Hematopoietic multipotent progenitor cell (in vitro differentiated cells): ENCODE measurements around the gene KREMEN1. TPM values are rescaled to one million over a fixed set of nuclear protein-coding genes. Genes with fewer than 3 reads are reported as not detected.

ENCODE experiments used
- DNase-seq, 3 donors: peaks; one replicate each; pipeline ENCODE4 v3.0.0-alpha.2; 2011 to 2015; ENCODE audit warnings: low read depth in 2 of 3, low spot score in 2 of 3
- small RNA-seq: library from RNA; depleted of rRNA; stranded (forward); fragments of <200 nt; gene quantifications from one replicate; pipeline ENCODE3, GENCODE V24; 2012
- total RNA-seq: library from RNA; depleted of rRNA; stranded (reverse); fragments of >200 nt; gene quantifications from one replicate; pipeline ENCODE4 v1.2.3, GENCODE V29; 2012

Gene KREMEN1
- total RNA-seq, 1 donor, result 0.54 TPM

DNA sequence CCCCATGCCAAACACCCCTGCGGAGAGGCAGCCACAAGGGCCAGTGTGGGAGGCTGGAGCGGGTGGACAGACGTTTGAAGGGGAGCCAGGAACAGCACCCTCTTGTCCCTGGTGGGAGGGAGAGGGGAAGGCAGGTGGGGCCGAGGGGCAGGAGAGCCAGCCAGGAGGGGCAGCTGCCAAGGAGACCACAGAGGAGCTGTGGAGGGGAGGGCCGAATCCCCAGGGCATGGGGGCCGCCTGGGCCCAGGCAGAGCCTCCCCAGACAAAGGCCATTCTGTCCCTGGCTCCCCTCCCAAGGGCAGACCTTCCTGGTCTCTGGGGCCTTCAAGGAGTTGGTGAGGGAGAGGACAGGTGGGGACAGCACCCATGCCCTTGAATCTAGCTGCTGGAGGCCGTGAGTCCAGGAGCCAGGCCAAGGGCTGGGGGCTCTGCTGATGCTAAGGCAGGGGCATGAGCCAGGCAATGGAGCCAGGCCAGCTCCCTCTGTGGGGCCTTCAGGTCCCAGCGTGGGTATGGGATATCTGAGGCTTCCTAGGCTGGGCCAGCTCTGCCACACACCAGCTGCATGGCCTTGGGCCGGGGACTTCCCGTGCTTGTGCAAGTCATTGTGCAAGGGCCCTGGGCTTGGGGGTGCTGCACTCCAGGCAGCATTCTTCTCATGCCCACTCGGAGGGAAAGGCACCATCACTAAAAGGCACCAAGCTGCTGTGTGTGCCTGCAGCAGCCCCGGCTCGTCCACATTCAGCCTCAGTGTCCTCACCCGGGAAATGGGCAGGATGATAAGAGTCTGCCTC lies 144.2 kb downstream of the KREMEN1 start:
- peak in 2 of 3 donors; percentile 64 for DNase-seq

Small RNA genes within 50 kb of the gene (small RNA-seq; reads per million reads assigned to genes)
- gene RNU6-1219P, result not detected
- gene RNU6-810P, result not detected

Other genes starting within 250 kb of the KREMEN1 start
- 3.2 TPM for gene ZNRF3, start 189.5 kb upstream of the KREMEN1 start, total RNA-seq
- not detected for gene C22orf31, start 11.2 kb upstream of the KREMEN1 start, total RNA-seq
- gene EMID1, start 132.9 kb downstream of the KREMEN1 start, total RNA-seq, result 161 TPM
- gene RHBDD3, start 194.9 kb downstream of the KREMEN1 start, total RNA-seq, result 26.1 TPM
- gene EWSR1, start 195.2 kb downstream of the KREMEN1 start, total RNA-seq, result 592 TPM
- gene GAS2L1, start 233.6 kb downstream of the KREMEN1 start, total RNA-seq, result 9.7 TPM
- gene RASL10A, start 242.7 kb downstream of the KREMEN1 start, total RNA-seq, result 3.8 TPM